WTC11 (cell line): Measurements from ENCODE around the gene CAMK2G. TPM values are rescaled to one million over a fixed set of nuclear protein-coding genes. Genes with fewer than 3 reads are reported as not detected.
A peak's percentile ranks its signal among the peaks of the same experiment; 100 is the strongest.

Experiments
- ATAC-seq: fragments of 200-7000 bp; cut with Tn5 transposase; 2 replicates; pipeline ENCODE4 v1.10.0; 2021; ENCODE audit warnings: mild to moderate bottlenecking, moderate library complexity
- CTCF ChIA-PET: fragments of 300-600 bp; sonication (Branson Sonifier 250); formaldehyde crosslinking; loops from one replicate; lab custom pipeline; 2021; ENCODE audit warnings: antibody characterized with exemption; lab: Charles Lee
- POLR2A ChIA-PET: fragments of 350-600 bp; sonication (Branson Sonifier 250); formaldehyde crosslinking; loops from one replicate; lab custom pipeline; 2021; ENCODE audit warnings: antibody characterized with exemption; lab: Charles Lee
- DNase-seq: peaks from one replicate; pipeline ENCODE4 v3.0.0; 2021; ENCODE audit warnings: low spot score
- H3K27ac Mint-ChIP-seq: 2 replicates; pipeline ENCODE4 v1.8.0; 2021; ENCODE audit warnings: mixed read lengths
- H3K27me3 Mint-ChIP-seq: 2 replicates; pipeline ENCODE4 v1.8.0; 2021; ENCODE audit warnings: low read depth, mild to moderate bottlenecking, moderate library complexity, mixed read lengths
- H3K36me3 Mint-ChIP-seq: 2 replicates; pipeline ENCODE4 v1.8.0; 2021; ENCODE audit warnings: mixed read lengths
- H3K4me1 Mint-ChIP-seq: 2 replicates; pipeline ENCODE4 v1.8.0; 2022; ENCODE audit warnings: mixed read lengths
- H3K4me3 Mint-ChIP-seq: 2 replicates; pipeline ENCODE4 v1.8.0; 2021; ENCODE audit warnings: mild to moderate bottlenecking, moderate library complexity, mixed read lengths
- H3K9me3 Mint-ChIP-seq: 2 replicates; pipeline ENCODE4 v1.8.0; 2021; ENCODE audit warnings: mixed read lengths
- CTCF ChIP-seq: fragments of 200-600 bp; IDR thresholded peaks from 2 replicates; pipeline ENCODE4 v1.8.0; 2022; ENCODE audit warnings: antibody characterized with exemption
- ETV6 ChIP-seq: sonication (generic); formaldehyde crosslinking; IDR thresholded peaks from 2 replicates; pipeline ENCODE4 v1.8.1; 2022; ENCODE audit warnings: mild to moderate bottlenecking, missing genetic modification reagents
- FOXP1 ChIP-seq: sonication (generic); formaldehyde crosslinking; IDR thresholded peaks from 2 replicates; pipeline ENCODE4 v1.8.0; 2022; ENCODE audit warnings: missing genetic modification reagents, mild to moderate bottlenecking, moderate library complexity, borderline replicate concordance
- HMGA2 ChIP-seq: fragments of 250-450 bp; sonication (Bioruptor Pico); IDR thresholded peaks from 2 replicates; pipeline ENCODE4 v1.4.0; 2021; ENCODE audit warnings: mild to moderate bottlenecking, moderate library complexity
- JAZF1 ChIP-seq: fragments of 250-450 bp; sonication (Bioruptor Pico); IDR thresholded peaks from 2 replicates; pipeline ENCODE4 v1.9.0; 2021; ENCODE audit warnings: moderate library complexity, mild to moderate bottlenecking, inconsistent platforms
- KAT7 ChIP-seq: sonication (generic); formaldehyde crosslinking; IDR thresholded peaks from 2 replicates; pipeline ENCODE4 v1.8.1; 2023; ENCODE audit warnings: missing genetic modification reagents, mild to moderate bottlenecking, borderline replicate concordance
- MLX ChIP-seq: sonication (generic); formaldehyde crosslinking; IDR thresholded peaks from 2 replicates; pipeline ENCODE4 v1.8.1; 2023; ENCODE audit warnings: mild to moderate bottlenecking, missing genetic modification reagents, moderate library complexity
- NR3C1 ChIP-seq: sonication (generic); formaldehyde crosslinking; conservative IDR thresholded peaks from 2 replicates; pipeline ENCODE4 v1.8.1; 2023; ENCODE audit warnings: low read depth, mild to moderate bottlenecking, missing genetic modification reagents
- RELA ChIP-seq: sonication (generic); formaldehyde crosslinking; IDR thresholded peaks from 2 replicates; pipeline ENCODE4 v1.8.1; 2022; ENCODE audit warnings: missing genetic modification reagents, mild to moderate bottlenecking, borderline replicate concordance
- USF2 ChIP-seq: sonication (generic); formaldehyde crosslinking; IDR thresholded peaks from 2 replicates; pipeline ENCODE4 v1.8.1; 2023; ENCODE audit warnings: mild to moderate bottlenecking, missing genetic modification reagents, moderate library complexity
- ZBTB43 ChIP-seq: sonication (generic); formaldehyde crosslinking; IDR thresholded peaks from 2 replicates; pipeline ENCODE4 v1.8.1; 2023; ENCODE audit warnings: mild to moderate bottlenecking, missing genetic modification reagents
- ZNF416 ChIP-seq: fragments of 250-450 bp; sonication (Bioruptor Pico); IDR thresholded peaks from 2 replicates; pipeline ENCODE4 v1.9.0; 2021; ENCODE audit warnings: mild to moderate bottlenecking, inconsistent platforms
- ZNF532 ChIP-seq: fragments of 250-450 bp; sonication (Bioruptor Pico); IDR thresholded peaks from 2 replicates; pipeline ENCODE4 v1.9.0; 2021; ENCODE audit warnings: mild to moderate bottlenecking, borderline replicate concordance
- total RNA-seq: library from RNA; stranded (reverse); gene quantifications from 3 replicates; pipeline ENCODE4 v1.2.3, GENCODE V29; 2021

CAMK2G gene
- total RNA-seq, 1 experiment from 2014 or later = 34.9 TPM

GRCh38 chr10:73848821-73849489, 25.4 kb downstream of the CAMK2G start:
- Mint-ChIP-seq H3K4me1 (peaks cover 6% of the 10 kb centered on the region), H3K4me3 (no peak overlapping the region), H3K27ac (no peak overlapping the region), H3K9me3 (no peaks in the 10 kb centered on the region), H3K27me3 (no peaks in the 10 kb centered on the region)
- TF ChIP-seq ZNF532 (CRISPR knock-in tag) (no peak), CTCF (peak; percentile 100)
- TF ChIP-seq, all 79 proteins: peak for 1
- ChIA-PET POLR2A (interaction anchor here (0.6 kb wide), 1 partner anchor 20 kb away, joined by 3 read pairs; no protein-coding TSS in a partner anchor), CTCF (interaction anchor here (0.7 to 5.2 kb wide), 10 partner anchors 9 to 381 kb away, joined by 3 to 75 read pairs (median 3); no protein-coding TSS in a partner anchor)
- peak; percentile 91 for ATAC-seq
- H3K36me3 Mint-ChIP-seq = peaks cover 35% of the 10 kb centered on the region
- peak; percentile 93 for DNase-seq

- ATAC-seq (no peak), DNase-seq (no peak)
- H3K36me3 Mint-ChIP-seq = peaks cover 39% of the 10 kb centered on the region
- CTCF ChIA-PET = interaction anchor here (1.2 to 3.4 kb wide), 2 partner anchors 17 to 33 kb away, joined by 3 to 16 read pairs; no protein-coding TSS in a partner anchor
- TF ChIP-seq NR3C1 (CRISPR knock-in tag) = no peak
- no peak for TF ChIP-seq RELA
- TF ChIP-seq CTCF = no peak
- no peak for TF ChIP-seq USF2 (CRISPR knock-in tag)
- no peak for TF ChIP-seq KAT7 (CRISPR knock-in tag)
- no peak for TF ChIP-seq ZBTB43 (CRISPR knock-in tag)
- no peaks in the 10 kb centered on the region for H3K9me3 Mint-ChIP-seq
- H3K27me3 Mint-ChIP-seq = no peaks in the 10 kb centered on the region
- H3K4me1 Mint-ChIP-seq = peaks cover 6% of the 10 kb centered on the region
- no peak overlapping the region for H3K4me3 Mint-ChIP-seq
- H3K27ac Mint-ChIP-seq = no peak overlapping the region
- POLR2A ChIA-PET = no interaction called here
Measured at GRCh38 chr10:73847031-73847430, 27.3 kb downstream of the CAMK2G start.

GRCh38 chr10:73843261-73843660, 31.1 kb downstream of the CAMK2G start:
- ChIA-PET POLR2A (interaction anchor here (0.6 kb wide), 1 partner anchor 31 kb away, joined by 3 read pairs; no protein-coding TSS in a partner anchor), CTCF (no interaction called here)
- Mint-ChIP-seq H3K4me3 (no peak overlapping the region), H3K36me3 (peaks cover 42% of the 10 kb centered on the region), H3K27ac (no peak overlapping the region), H3K4me1 (no peaks in the 10 kb centered on the region), H3K27me3 (no peaks in the 10 kb centered on the region), H3K9me3 (no peaks in the 10 kb centered on the region)
- no peak for ATAC-seq
- no peak for DNase-seq
- TF ChIP-seq JAZF1 (no peak), MLX (CRISPR knock-in tag) (no peak), HMGA2 (CRISPR knock-in tag) (no peak), FOXP1 (CRISPR knock-in tag) (no peak), USF2 (CRISPR knock-in tag) (no peak), ZNF416 (CRISPR knock-in tag) (no peak), ETV6 (CRISPR knock-in tag) (no peak)
